ENCODE data around the gene SLC23A2. TPM values are rescaled to one million over a fixed set of nuclear protein-coding genes. Genes with fewer than 3 reads are reported as not detected.

SLC23A2 gene
- total RNA-seq, 2 donors from 2014 or later: 12.3 to 13.7 TPM

GRCh38 chr20:4973330-4974097 is 27.8 kb downstream of the SLC23A2 start:
- no peak for DNase-seq
- TF ChIP-seq, protein P1, sequence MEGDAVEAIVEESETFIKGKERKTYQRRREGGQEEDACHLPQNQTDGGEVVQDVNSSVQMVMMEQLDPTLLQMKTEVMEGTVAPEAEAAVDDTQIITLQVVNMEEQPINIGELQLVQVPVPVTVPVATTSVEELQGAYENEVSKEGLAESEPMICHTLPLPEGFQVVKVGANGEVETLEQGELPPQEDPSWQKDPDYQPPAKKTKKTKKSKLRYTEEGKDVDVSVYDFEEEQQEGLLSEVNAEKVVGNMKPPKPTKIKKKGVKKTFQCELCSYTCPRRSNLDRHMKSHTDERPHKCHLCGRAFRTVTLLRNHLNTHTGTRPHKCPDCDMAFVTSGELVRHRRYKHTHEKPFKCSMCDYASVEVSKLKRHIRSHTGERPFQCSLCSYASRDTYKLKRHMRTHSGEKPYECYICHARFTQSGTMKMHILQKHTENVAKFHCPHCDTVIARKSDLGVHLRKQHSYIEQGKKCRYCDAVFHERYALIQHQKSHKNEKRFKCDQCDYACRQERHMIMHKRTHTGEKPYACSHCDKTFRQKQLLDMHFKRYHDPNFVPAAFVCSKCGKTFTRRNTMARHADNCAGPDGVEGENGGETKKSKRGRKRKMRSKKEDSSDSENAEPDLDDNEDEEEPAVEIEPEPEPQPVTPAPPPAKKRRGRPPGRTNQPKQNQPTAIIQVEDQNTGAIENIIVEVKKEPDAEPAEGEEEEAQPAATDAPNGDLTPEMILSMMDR (conservative IDR thresholded peaks at IDR 0.05): no peak
- Mint-ChIP-seq H3K27me3 (ENCODE audit: insufficient read depth) (no peaks in the 10 kb centered on the region), H3K36me3 (ENCODE audit: low read depth) (peaks cover 6% of the 10 kb centered on the region), H3K27ac (no peak overlapping the region), H3K9me3 (no peaks in the 10 kb centered on the region), H3K4me1 (peaks cover 5% of the 10 kb centered on the region), H3K4me3 (no peak overlapping the region)
- Histone ChIP-seq H3K27me3 (ENCODE audit: control insufficient read depth, insufficient read depth, low read length, poor library complexity, severe bottlenecking) (no peaks in the 10 kb centered on the region), H3K4me1 (ENCODE audit: control insufficient read depth, insufficient read depth, low read length) (peaks cover 5% of the 10 kb centered on the region), H3K9me3 (ENCODE audit: control insufficient read depth, low read length) (no peaks in the 10 kb centered on the region), H3K9ac (ENCODE audit: extremely low read depth, low read length, poor library complexity, severe bottlenecking) (no peak overlapping the region), H3K27ac (ENCODE audit: low read depth, low read length) (no peak overlapping the region), H3K4me3 (ENCODE audit: low read length) (no peak overlapping the region), H3K36me3 (ENCODE audit: control insufficient read depth, insufficient read depth, low read length) (peaks cover 8% of the 10 kb centered on the region)
- WGBS, 2 experiments (ENCODE audit: insufficient coverage in 1 of 2, insufficient read length in 1 of 2): 94 to 97% methylated on average over 11 of the region's 11 CpGs

GRCh38 chr20:4972506-4973251 is 28.6 kb downstream of the SLC23A2 start:
- H3K36me3 ChIP-seq (ENCODE audit: control insufficient read depth, insufficient read depth, low read length): peaks cover 8% of the 10 kb centered on the region
- no peak overlapping the region for H3K27ac ChIP-seq (ENCODE audit: low read depth, low read length)
- H3K27me3 Mint-ChIP-seq (ENCODE audit: insufficient read depth): no peaks in the 10 kb centered on the region
- no peaks in the 10 kb centered on the region for H3K27me3 ChIP-seq (ENCODE audit: control insufficient read depth, insufficient read depth, low read length, poor library complexity, severe bottlenecking)
- no peak overlapping the region for H3K4me3 ChIP-seq (ENCODE audit: low read length)
- H3K36me3 Mint-ChIP-seq (ENCODE audit: low read depth): peaks cover 14% of the 10 kb centered on the region
- H3K9me3 Mint-ChIP-seq: no peaks in the 10 kb centered on the region
- TF ChIP-seq, protein P1 (conservative IDR thresholded peaks at IDR 0.05): no peak
- H3K9ac ChIP-seq (ENCODE audit: extremely low read depth, low read length, poor library complexity, severe bottlenecking): no peak overlapping the region
- H3K4me3 Mint-ChIP-seq: no peak overlapping the region
- DNase-seq: no peak
- 87 to 91% methylated on average over 5 to 12 of the region's 12 CpGs for WGBS, 2 experiments (ENCODE audit: insufficient coverage in 1 of 2, insufficient read length in 1 of 2)
- no peak overlapping the region for H3K27ac Mint-ChIP-seq
- no peaks in the 10 kb centered on the region for H3K9me3 ChIP-seq (ENCODE audit: control insufficient read depth, low read length)
- no peaks in the 10 kb centered on the region for H3K4me1 Mint-ChIP-seq
- H3K4me1 ChIP-seq (ENCODE audit: control insufficient read depth, insufficient read depth, low read length): no peaks in the 10 kb centered on the region

DNA sequence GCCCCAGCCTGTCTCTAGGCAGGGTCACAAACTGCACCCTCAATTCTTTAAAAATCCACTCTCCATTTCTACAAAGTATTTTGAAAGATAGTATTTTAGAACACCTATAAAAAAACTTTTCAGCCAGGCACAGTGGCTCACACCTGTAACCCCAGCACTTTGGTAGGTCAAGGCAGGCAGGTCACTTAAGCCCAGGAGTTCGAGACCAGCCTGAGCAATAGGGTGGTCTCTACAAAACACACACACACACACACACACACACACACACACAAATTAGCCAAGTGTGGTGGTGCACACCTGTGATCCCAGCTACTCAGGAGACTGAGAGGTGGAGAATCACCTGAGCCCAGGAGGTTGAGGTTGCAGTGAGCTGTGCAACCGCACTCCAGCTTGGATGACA is 30.2 kb downstream of the SLC23A2 start:
- 100% methylated on average over 2 of the region's 2 CpGs; no CpG with 5 or more reads in 1 of the 2 experiments for WGBS, 2 experiments (ENCODE audit: insufficient coverage in 1 of 2, insufficient read length in 1 of 2)
- H3K9me3 ChIP-seq (ENCODE audit: control insufficient read depth, low read length): no peaks in the 10 kb centered on the region
- Mint-ChIP-seq H3K27ac (no peak overlapping the region), H3K4me3 (no peak overlapping the region), H3K9me3 (no peaks in the 10 kb centered on the region), H3K36me3 (ENCODE audit: low read depth) (peaks cover 14% of the 10 kb centered on the region), H3K4me1 (no peaks in the 10 kb centered on the region), H3K27me3 (ENCODE audit: insufficient read depth) (no peaks in the 10 kb centered on the region)
- no peaks in the 10 kb centered on the region for H3K4me1 ChIP-seq (ENCODE audit: control insufficient read depth, insufficient read depth, low read length)
- H3K36me3 ChIP-seq (ENCODE audit: control insufficient read depth, insufficient read depth, low read length): peaks cover 8% of the 10 kb centered on the region
- no peak overlapping the region for H3K4me3 ChIP-seq (ENCODE audit: low read length)
- DNase-seq: no peak
- no peaks in the 10 kb centered on the region for H3K27me3 ChIP-seq (ENCODE audit: control insufficient read depth, insufficient read depth, low read length, poor library complexity, severe bottlenecking)
- H3K27ac ChIP-seq (ENCODE audit: low read depth, low read length): no peak overlapping the region
- TF ChIP-seq, protein P1 (conservative IDR thresholded peaks at IDR 0.05): no peak
- H3K9ac ChIP-seq (ENCODE audit: extremely low read depth, low read length, poor library complexity, severe bottlenecking): no peak overlapping the region

Data from endodermal cell (in vitro differentiated cells).